Endothelial cell of umbilical vein (primary cell): Measurements from ENCODE around the gene OR6B2.

ENCODE experiments used
- CTCF ChIP-seq, 2 donors: IDR thresholded peaks; 1 replicate in 1 of 2; 2 replicates in 1 of 2; pipeline ENCODE4 v1.5.1; 2011; ENCODE audit warnings: low read length in 2 of 2, mild to moderate bottlenecking in 2 of 2, moderate library complexity in 2 of 2, control low read depth in 1 of 2, inconsistent platforms in 1 of 2, low read depth in 1 of 2; ENCODE audit not compliant: insufficient read depth in 1 of 2; ENCODE audit errors: extremely low read depth in 1 of 2
- EZH2 ChIP-seq: IDR thresholded peaks from 2 replicates; pipeline ENCODE4 v1.6.1; 2012; ENCODE audit warnings: borderline replicate concordance, low read depth, mild to moderate bottlenecking, moderate library complexity, low read length, inconsistent platforms; ENCODE audit not compliant: severe bottlenecking
- MAX ChIP-seq: IDR thresholded peaks from 2 replicates; pipeline ENCODE4 v1.6.1; 2011; ENCODE audit not compliant: insufficient read depth, insufficient read length
- POLR2AphosphoS5 ChIP-seq: IDR thresholded peaks from 2 replicates; pipeline ENCODE4 v1.6.1; 2012; ENCODE audit warnings: low read depth, mild to moderate bottlenecking, control low read depth, low read length, moderate library complexity; ENCODE audit not compliant: insufficient read depth

DNA sequence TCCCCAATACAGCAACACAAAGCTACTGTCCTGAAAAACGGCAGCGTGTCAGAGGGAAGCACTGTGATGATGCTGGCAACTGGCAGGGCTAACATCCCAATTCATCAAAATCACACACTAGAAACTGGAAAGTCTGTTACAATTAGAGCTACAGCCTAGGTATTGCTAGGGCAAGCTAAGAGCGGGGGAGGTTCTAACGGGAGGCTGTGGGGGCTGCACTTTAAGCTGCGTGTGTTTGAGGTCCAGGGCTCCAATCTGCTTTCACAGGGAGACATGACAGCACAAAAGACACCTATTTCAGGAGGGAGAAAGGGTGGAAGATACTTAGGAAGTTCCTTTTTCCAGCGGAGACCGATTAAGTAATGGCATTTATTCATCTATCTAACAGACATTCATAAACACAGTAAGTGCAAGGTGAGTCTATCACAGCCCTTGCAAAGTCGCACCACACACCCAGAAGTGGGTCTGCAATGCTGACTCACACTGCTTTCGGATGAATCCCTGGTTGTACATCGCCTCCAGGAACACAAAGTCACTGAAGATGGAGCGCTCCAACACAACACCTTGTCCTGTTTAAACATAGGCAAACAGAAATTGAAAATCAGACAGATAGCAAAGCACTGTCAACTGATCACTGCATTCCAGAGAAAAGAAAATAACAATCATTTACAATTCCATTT, 12.0 kb downstream of the OR6B2 start:
- no peak for TF ChIP-seq POLR2AphosphoS5
- no peak for TF ChIP-seq EZH2
- TF ChIP-seq CTCF (IDR thresholded peaks at IDR 0.05; ENCODE audit: extremely low read depth in 1 of 2, insufficient read depth in 1 of 2, low read depth in 1 of 2, low read length in 2 of 2) = no peak
- no peak for TF ChIP-seq MAX
